Fibroblast of skin of abdomen (primary cell): Measurements from ENCODE around the gene ZFAND3. TPM values are rescaled to one million over a fixed set of nuclear protein-coding genes. Genes with fewer than 3 reads are reported as not detected.

Experiments
- DNase-seq: peaks from one replicate; pipeline ENCODE4 v3.0.0-alpha.2; 2013
- polyA plus RNA-seq, 2 experiments: library from polyadenylated mRNA; unstranded; fragments of 120-200 nt; gene quantifications; one replicate each; pipeline ENCODE4 v1.2.1, GENCODE V29; 2013; ENCODE audit not compliant: insufficient read length in 2 of 2

ZFAND3 gene
- polyA plus RNA-seq (2013, experiment 1 of 2; ENCODE audit: insufficient read length): 153 TPM
- 155 TPM for polyA plus RNA-seq (2013, experiment 2 of 2; ENCODE audit: insufficient read length)

GRCh38 chr6:37819177-37819801 is at the start of gene ZFAND3:
Gene ZFAND3, plus strand, starts transcription at chr6:37819727. Its CDS starts 219 bp downstream, at chr6:37819946.
- peak; percentile 98 for DNase-seq

- DNase-seq: no peak
These were observed 45.4 kb upstream of the ZFAND3 start for GRCh38 chr6:37774028-37774680.

- DNase-seq: no peak
These were observed 43.0 kb upstream of the ZFAND3 start for GRCh38 chr6:37776566-37776965.

- DNase-seq: no peak
These were observed 42.2 kb upstream of the ZFAND3 start for GRCh38 chr6:37777272-37777834.

- DNase-seq: peak; percentile 18
These were observed 40.3 kb upstream of the ZFAND3 start for GRCh38 chr6:37779111-37779800.

- DNase-seq: no peak
These were observed 39.5 kb upstream of the ZFAND3 start for GRCh38 chr6:37779902-37780628.

- no peak for DNase-seq
These were observed 37.7 kb upstream of the ZFAND3 start for GRCh38 chr6:37781788-37782187.

GRCh38 chr6:37783025-37783855 is 36.3 kb upstream of the ZFAND3 start:
- peak; percentile 58 for DNase-seq

GRCh38 chr6:37783856-37784584 is 35.5 kb upstream of the ZFAND3 start:
- DNase-seq: peak; percentile 45

GRCh38 chr6:37784585-37784967 is 35.0 kb upstream of the ZFAND3 start:
- no peak for DNase-seq

GRCh38 chr6:37785002-37785662 is 34.4 kb upstream of the ZFAND3 start:
- no peak for DNase-seq

- peak; percentile 34 for DNase-seq
These were observed 33.8 kb upstream of the ZFAND3 start for GRCh38 chr6:37785663-37786270.

GRCh38 chr6:37787216-37787615 is 32.3 kb upstream of the ZFAND3 start:
- no peak for DNase-seq

- DNase-seq: no peak
These were observed 31.3 kb upstream of the ZFAND3 start for GRCh38 chr6:37788259-37788658.

- peak; percentile 98 for DNase-seq
These were observed 28.2 kb upstream of the ZFAND3 start for GRCh38 chr6:37791156-37791919.

- no peak for DNase-seq
These were observed 27.0 kb upstream of the ZFAND3 start for GRCh38 chr6:37792457-37793033.

GRCh38 chr6:37793067-37793466 is 26.5 kb upstream of the ZFAND3 start:
- DNase-seq: no peak

- DNase-seq: peak; percentile 42
These were observed 24.7 kb upstream of the ZFAND3 start for GRCh38 chr6:37794825-37795224.
